DND-41 (cell line): ENCODE data around the gene CCDC60.

Experiments
- ATAC-seq: fragments of 200-7000 bp; cut with Tn5 transposase; 3 replicates; pipeline ENCODE4 v1.9.1; 2021; ENCODE audit warnings: low read depth; ENCODE audit not compliant: insufficient read depth
- DNase-seq: peaks from one replicate; pipeline ENCODE4 v3.0.0-alpha.2; 2020
- H2AFZ ChIP-seq: 2 replicates; pipeline ENCODE4 v1.6.0; 2012; ENCODE audit warnings: low read depth, low read length
- H3K27ac ChIP-seq: 2 replicates; pipeline ENCODE4 v1.5.1; 2012; ENCODE audit warnings: low read length, inconsistent platforms
- H3K27me3 ChIP-seq: fragments of 200-600 bp; sonication (generic); 2 replicates; pipeline ENCODE4 v1.6.0; 2012; ENCODE audit warnings: low read length, mild to moderate bottlenecking, inconsistent platforms; ENCODE audit not compliant: insufficient read depth, poor library complexity
- H3K36me3 ChIP-seq: 2 replicates; pipeline ENCODE4 v1.5.1; 2012; ENCODE audit warnings: low read length, inconsistent platforms; ENCODE audit not compliant: insufficient read depth
- H3K4me1 ChIP-seq: 2 replicates; pipeline ENCODE4 v1.5.1; 2012; ENCODE audit warnings: mild to moderate bottlenecking, low read length; ENCODE audit not compliant: insufficient read depth
- H3K4me2 ChIP-seq: 2 replicates; pipeline ENCODE4 v1.6.0; 2012; ENCODE audit warnings: mild to moderate bottlenecking, moderate library complexity, low read length, inconsistent platforms; ENCODE audit not compliant: insufficient read depth
- H3K4me3 ChIP-seq, 2 experiments: fragments of 200-600 bp in 1 of 2; shearing (Covaris generic) in 1 of 2; 2 replicates each; pipeline ENCODE4 v1.5.1; 2012 to 2016; ENCODE audit warnings: inconsistent platforms in 2 of 2, low read length in 2 of 2, mild to moderate bottlenecking in 2 of 2, low read depth in 1 of 2, moderate library complexity in 1 of 2
- H3K79me2 ChIP-seq: 2 replicates; pipeline ENCODE4 v1.6.0; 2012; ENCODE audit warnings: low read length, inconsistent platforms; ENCODE audit not compliant: insufficient read depth
- H3K9ac ChIP-seq: 2 replicates; pipeline ENCODE4 v1.6.0; 2012; ENCODE audit warnings: low read depth, mild to moderate bottlenecking, inconsistent platforms, low read length, moderate library complexity
- H3K9me3 ChIP-seq: 2 replicates; pipeline ENCODE4 v1.5.1; 2012; ENCODE audit warnings: low read length, moderate library complexity, mild to moderate bottlenecking, inconsistent platforms; ENCODE audit not compliant: insufficient read depth, severe bottlenecking
- H4K20me1 ChIP-seq: 2 replicates; pipeline ENCODE4 v1.6.0; 2012; ENCODE audit warnings: low read length; ENCODE audit not compliant: insufficient read depth
- CTCF ChIP-seq: IDR thresholded peaks from 2 replicates; pipeline ENCODE4 v1.5.1; 2012; ENCODE audit warnings: borderline replicate concordance, low read length, moderate library complexity, mild to moderate bottlenecking; ENCODE audit not compliant: poor library complexity, severe bottlenecking; ENCODE audit errors: extremely low read depth
- EZH2 ChIP-seq: IDR thresholded peaks from 3 replicates; pipeline ENCODE4 v1.6.1; 2012; ENCODE audit warnings: borderline replicate concordance, low read depth, mild to moderate bottlenecking, moderate library complexity, low read length, inconsistent platforms; ENCODE audit not compliant: severe bottlenecking

CCDC60 gene

GRCh38 chr12:119573086-119573485, 238.6 kb downstream of the CCDC60 start:
- no peak overlapping the region for H2AFZ ChIP-seq
- H3K4me2 ChIP-seq, result no peak overlapping the region
- no peak overlapping the region for H3K9ac ChIP-seq
- peaks cover 2% of the 10 kb centered on the region for H3K27me3 ChIP-seq
- no peaks in the 10 kb centered on the region for H3K36me3 ChIP-seq
- DNase-seq, result no peak
- no peak overlapping the region for H3K4me3 ChIP-seq
- no peaks in the 10 kb centered on the region for H4K20me1 ChIP-seq
- TF ChIP-seq EZH2 (no peak), CTCF (no peak)
- H3K79me2 ChIP-seq, result no peaks in the 10 kb centered on the region
- no peaks in the 10 kb centered on the region for H3K4me1 ChIP-seq
- H3K9me3 ChIP-seq, result no peaks in the 10 kb centered on the region
- no peak overlapping the region for H3K27ac ChIP-seq
- ATAC-seq, result no peak

GRCh38 chr12:119574255-119574654, 239.7 kb downstream of the CCDC60 start:
- H3K4me3 ChIP-seq, result no peak overlapping the region
- H3K79me2 ChIP-seq, result no peaks in the 10 kb centered on the region
- H3K27me3 ChIP-seq, result peaks cover 2% of the 10 kb centered on the region
- H3K36me3 ChIP-seq, result no peaks in the 10 kb centered on the region
- H3K4me2 ChIP-seq, result no peak overlapping the region
- ATAC-seq, result no peak
- H3K9ac ChIP-seq, result no peak overlapping the region
- no peak for DNase-seq
- H2AFZ ChIP-seq, result no peak overlapping the region
- TF ChIP-seq CTCF (no peak), EZH2 (no peak)
- no peak overlapping the region for H3K27ac ChIP-seq
- no peaks in the 10 kb centered on the region for H3K9me3 ChIP-seq
- H4K20me1 ChIP-seq, result no peaks in the 10 kb centered on the region
- no peaks in the 10 kb centered on the region for H3K4me1 ChIP-seq

GRCh38 chr12:119576118-119576810, 241.7 kb downstream of the CCDC60 start:
- H3K27me3 ChIP-seq, result no peaks in the 10 kb centered on the region
- H3K79me2 ChIP-seq, result no peaks in the 10 kb centered on the region
- TF ChIP-seq CTCF (no peak), EZH2 (no peak)
- H3K36me3 ChIP-seq, result no peaks in the 10 kb centered on the region
- ATAC-seq, result no peak
- H3K27ac ChIP-seq, result no peak overlapping the region
- H3K9ac ChIP-seq, result no peak overlapping the region
- H3K4me3 ChIP-seq, result no peak overlapping the region
- no peaks in the 10 kb centered on the region for H4K20me1 ChIP-seq
- H3K9me3 ChIP-seq, result no peaks in the 10 kb centered on the region
- DNase-seq, result no peak
- H2AFZ ChIP-seq, result no peak overlapping the region
- H3K4me2 ChIP-seq, result no peak overlapping the region
- no peaks in the 10 kb centered on the region for H3K4me1 ChIP-seq

GRCh38 chr12:119576915-119577314, 242.4 kb downstream of the CCDC60 start:
- Histone ChIP-seq H3K36me3 (no peaks in the 10 kb centered on the region), H3K27ac (no peak overlapping the region), H3K79me2 (no peaks in the 10 kb centered on the region), H4K20me1 (no peaks in the 10 kb centered on the region), H3K9ac (no peak overlapping the region), H3K9me3 (no peaks in the 10 kb centered on the region), H3K4me3 (no peak overlapping the region), H3K27me3 (no peaks in the 10 kb centered on the region), H2AFZ (no peak overlapping the region), H3K4me1 (no peaks in the 10 kb centered on the region), H3K4me2 (no peak overlapping the region)
- TF ChIP-seq EZH2, result no peak
- no peak for TF ChIP-seq CTCF
- DNase-seq (no peak), ATAC-seq (no peak)
